Stimulated activated CD8-positive, alpha-beta memory T cell treated with anti-CD3 and anti-CD28 coated beads, Interleukin-15, amount 100 ng/mL, for 24 hours (primary cell): ENCODE measurements around the gene NNT.
"Not testable (repeated sequence)": the region's sequence is repeated elsewhere in the genome, so short reads cannot be mapped to it uniquely, and the experiment has no call there.

ENCODE experiments used
- DNase-seq: peaks from one replicate; pipeline ENCODE4 v3.0.0-alpha.2; 2020; ENCODE audit warnings: low read depth

Gene NNT

DNA sequence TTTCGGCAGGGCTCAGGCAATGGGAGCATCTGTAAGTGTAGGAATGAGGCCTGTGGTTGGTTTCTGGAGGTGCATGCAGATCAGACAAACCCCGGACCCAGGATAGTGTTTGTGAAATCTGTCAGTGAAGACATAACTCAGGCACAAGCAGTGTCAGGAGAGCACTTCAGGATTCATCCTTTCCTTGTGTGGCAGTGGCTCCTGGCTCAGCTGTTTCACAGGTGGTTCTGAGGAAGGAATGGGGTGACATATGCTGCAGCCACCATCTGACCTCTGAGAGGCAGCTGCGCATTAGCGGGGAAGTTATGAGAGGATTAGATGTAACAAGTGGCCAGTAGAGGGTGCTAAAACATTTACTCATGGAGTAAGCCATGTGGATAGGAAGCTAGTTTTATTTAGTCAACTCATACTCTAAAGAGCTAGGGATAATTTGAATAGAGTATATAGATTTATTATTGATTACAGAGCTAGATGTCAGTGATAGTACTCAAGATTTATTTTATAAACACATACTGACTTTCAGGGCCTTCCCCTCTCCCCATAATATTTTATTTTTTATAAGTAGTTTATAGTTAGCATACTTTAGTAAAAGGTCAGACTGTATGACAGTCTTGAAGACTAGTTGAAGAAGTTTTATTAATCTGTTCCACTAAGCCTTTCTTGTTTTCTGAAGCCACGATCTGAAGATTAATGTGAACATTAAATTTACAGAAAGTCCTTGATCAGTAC, 28.4 kb downstream of the NNT start:
- no peak for DNase-seq

DNA sequence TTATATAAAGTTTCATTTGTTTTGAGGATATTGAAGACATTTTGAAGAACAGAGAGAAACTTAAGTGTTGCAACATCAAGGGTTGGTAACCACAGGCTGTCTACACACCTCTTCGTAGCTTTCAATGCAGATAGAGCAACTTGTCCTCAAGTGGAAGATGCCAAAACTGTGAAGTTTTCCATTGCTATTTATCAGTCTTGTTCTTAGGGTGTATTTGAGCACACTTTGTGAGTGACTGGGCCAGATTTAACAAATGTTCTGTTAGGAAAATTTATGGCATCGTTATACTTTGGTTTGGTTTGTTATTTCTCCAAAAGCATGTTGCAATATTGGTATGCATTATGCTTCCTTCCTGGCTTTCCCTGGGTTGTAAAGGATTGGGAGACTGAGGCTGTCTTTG, 31.6 kb downstream of the NNT start:
- no peak for DNase-seq

DNA sequence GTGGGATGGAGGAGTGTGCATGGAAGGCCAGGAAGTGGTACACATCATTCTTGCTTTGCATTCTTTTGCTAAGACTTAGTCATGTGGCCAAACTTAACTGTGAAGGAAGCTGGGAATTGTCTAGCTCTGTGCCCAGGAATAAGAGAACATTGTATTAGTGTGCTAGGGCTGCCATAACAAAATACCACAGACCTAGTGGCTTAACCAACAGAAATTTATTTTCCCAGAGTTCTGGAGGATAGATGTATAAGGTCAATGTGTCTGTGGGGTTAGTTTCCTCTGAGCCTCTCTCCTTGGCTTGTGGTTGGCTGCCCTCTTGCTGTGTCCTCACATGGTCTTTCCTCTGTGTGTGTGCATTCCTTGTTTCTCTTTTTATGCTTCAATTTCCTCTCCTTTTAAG, 32.4 kb downstream of the NNT start:
- no peak for DNase-seq

DNA sequence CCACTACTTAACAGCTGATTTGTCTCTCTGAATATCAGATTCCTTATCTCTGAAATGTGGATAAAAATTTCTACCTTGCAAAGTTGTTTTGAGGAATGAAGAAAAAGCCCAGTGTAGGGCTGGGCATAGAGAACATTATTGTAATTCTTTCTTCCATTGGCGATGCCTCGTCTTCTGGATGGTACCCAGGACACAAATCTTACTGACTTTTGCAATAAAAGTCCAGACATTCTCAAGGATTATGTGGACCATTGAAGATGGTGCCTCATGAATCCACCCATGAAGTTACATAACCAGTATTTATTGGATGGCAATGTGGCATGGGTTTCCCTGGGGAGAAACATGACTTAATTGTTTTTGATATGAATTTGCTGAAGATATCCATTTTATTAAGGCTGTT, 33.1 kb downstream of the NNT start:
- no peak for DNase-seq

DNA sequence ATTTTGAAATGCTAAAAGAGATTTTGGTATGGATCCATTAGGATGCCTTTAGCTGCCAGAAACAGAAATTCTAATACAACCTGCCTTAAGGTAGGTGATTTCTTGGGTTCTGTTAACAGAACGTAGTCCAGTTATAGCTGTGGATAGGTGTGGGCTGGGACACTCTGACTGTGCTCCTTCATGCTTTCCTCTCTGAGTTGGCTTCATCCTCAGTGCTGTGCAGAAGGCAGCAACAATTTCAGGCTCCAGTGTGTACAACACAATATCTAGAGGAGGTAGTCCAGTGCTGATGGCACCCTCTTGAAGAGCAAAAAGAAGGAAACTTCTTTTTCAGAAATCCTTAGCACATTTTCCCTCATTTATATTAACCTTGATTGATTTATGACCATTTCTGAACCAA, 34.4 kb downstream of the NNT start:
- DNase-seq = no peak

DNA sequence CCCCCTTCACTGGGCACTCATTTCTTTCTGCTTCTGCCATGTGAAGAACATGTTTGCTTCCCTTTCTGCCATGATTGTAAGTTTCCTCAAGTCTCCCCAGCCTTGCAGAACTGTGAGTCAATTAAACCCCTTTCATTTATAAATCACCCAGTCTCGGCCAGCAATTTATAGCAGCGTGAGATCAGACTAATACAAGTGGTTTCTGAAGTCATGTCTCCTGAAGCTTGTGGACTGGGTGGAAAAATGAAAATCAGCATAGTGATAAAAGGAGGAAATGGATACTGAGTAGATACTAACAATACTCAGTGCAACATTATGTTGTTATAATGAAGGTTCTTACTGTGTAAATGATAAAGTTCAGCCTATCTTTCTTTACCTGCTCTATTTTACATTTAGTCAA, 35.1 kb downstream of the NNT start:
- no peak for DNase-seq

DNA sequence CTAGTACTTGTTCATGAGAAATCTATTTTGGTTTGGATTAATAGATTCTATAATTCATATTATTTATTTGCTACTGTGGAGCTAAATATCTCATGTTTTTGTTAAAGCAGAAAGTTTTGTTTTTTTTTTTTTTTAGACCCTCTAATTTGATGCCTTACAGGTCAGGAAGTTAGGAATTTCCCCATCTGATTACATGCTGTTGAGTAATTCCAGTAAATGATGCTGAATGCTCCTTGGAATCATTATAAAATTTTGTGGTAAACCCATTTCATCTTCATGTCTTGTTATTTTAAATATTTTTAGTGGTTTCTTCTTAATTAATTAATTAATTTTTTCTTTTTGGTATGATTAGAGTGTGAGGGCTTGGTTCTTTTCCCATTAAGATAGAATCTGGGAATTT, 35.6 kb downstream of the NNT start:
- DNase-seq = no peak

DNA sequence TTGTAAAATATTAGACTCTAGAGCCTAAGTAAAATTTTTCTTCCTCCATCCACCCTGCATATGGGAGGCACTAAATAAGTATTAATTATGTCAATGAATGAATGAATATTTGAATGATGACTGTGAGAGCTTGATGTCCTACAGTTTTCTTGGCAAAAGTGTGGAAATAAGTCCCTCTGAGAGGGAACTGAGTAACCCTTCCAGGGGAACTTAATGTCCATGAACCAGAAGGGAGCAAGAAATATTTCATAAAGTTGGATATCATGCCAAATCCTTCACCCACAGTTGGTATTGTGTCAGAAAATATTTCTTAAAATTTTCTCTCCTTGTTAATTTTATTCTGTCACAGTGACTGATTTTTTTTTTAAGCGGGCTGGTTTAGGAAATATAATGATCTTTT, 36.6 kb downstream of the NNT start:
- DNase-seq = no peak

DNA sequence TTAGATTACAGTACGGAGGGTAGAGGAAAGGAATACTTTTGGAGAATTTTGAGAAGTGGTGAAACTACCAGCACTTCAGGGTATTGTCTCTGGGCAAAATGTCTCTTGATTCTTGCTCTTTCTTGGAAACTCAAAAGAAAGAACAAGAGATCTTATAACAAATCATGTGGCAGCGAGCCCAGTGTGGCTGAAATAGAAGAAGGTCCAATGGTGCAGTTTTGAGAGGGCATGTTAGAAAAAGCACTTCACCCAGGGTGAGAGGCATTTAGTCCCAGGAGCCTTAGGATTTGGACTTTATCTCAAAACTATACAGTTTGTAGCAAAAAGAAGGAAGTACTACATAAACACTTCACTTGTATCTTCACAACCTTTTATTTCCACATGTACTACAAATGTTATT, 39.4 kb downstream of the NNT start:
- no peak for DNase-seq

DNA sequence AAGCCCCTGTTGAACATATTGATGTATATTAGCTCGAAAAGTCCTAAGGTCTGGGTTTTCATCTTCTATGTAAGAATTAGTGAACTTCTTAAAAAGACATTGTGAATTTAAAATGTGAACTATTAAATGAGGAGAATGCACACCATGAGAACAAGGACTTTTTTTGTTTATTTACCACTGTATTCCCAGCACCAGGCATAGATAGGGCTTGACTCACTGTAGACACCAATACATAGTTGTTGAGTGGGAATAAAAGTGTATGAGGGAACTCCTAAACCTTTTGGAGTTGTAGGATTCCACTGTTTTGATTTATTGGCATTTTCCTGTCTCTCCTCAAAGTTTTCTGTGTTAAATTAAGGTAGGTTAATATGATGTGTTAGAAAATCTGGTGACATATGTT, 40.3 kb downstream of the NNT start:
- DNase-seq = no peak

DNA sequence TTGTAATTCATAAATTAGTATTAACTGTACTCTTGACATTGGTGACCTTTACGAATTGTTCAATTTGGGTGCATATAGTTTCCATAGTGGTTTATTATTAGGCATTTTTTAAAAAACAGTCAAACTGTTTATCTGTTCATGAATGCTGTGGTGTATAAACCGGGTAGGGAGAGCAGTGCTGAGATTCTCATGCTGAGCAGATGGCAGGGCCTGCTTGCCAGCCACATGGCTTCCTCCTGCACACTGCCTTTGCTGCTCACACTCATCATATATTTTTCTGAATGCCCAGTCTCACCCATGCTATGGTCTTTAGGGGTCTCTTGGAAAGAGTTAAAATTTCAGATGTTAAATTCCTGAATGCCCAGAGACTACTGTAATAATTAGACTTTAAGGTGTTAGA, 40.8 kb downstream of the NNT start:
- no peak for DNase-seq

DNA sequence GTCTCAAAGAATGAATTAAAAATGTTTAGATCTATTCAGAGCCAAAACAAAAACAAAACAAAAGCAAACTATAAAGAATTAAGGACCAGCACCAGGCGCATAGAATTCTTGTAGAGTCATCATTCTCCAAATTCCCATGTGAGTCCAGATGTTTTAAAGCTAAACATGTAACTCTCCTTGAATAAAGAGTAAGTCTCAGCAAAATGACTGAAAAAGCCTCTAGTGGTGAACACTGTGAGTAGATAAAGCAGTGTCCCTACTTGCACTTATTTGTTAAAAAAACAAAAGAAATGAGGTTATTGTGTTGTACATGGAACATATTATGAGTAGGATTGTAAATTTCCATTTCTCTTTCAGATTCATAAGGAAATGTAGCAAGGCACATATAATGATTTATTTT, 44.0 kb downstream of the NNT start:
- DNase-seq = no peak

DNA sequence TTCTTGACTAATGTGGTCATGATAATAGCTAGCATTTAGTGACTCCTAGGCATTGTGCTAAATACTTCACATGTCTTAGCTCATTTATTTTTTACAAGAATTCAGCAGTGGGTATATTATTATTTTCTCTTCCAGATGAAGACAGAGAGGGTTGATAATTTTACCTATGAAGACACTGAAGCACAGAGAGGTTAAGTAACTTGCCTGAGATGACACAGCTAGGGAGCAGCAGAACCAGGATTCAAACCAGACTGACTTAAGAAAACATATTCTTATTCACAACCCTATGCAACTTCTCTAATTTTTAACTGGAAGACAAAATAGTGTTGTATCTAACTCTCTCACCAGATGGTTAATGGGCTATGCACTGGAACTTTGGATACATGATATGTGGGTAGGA, 44.8 kb downstream of the NNT start:
- DNase-seq = no peak

DNA sequence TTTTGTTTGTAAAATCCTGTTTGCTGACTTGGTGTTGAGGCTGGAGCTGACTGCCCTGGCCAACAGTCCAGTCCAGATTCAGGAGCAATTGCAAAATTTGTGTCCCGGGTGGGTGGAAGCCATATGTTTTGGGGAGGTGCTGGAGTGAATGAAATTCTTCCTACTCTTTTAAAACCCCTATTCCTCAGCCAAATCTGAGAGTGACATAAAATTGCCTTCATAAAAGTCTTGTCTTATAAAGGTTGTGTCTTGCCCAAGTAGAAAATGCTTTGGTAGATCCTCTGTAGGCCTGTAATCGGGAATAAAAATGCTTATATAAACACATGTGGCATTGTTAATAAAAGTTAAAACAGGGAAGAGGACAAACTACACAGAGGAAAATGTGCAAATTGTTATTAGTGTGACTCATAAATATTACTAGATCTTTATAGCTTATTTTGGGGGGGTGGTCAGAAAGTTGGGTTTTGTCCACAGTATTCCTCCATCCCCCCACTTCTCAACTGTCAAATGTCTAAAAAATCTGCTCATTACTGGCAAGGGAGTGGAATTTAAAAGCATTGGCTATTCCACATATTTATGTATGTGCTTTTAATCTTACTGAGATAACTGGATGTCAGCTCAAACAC, 45.6 kb downstream of the NNT start:
- no peak for DNase-seq

DNA sequence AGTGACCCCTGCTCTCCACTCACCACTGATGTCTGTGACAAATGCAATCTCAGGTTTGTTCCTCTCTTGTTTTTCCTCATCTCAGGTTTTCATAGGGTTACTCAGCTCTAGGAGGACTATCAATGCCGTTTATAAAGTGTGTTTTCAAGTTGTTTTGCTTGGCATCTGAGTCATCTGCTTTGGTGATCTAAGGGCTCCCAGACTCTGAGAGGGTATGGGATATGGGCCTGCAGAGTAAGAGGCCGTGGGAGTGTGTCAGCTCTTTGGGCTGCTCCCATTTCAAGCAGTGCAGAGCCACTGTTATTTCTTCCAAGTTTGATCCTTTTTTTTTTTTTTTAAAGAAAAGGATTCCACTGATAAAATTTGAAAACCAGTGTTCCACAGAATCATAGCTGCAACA, 46.3 kb downstream of the NNT start:
- DNase-seq = no peak

DNA sequence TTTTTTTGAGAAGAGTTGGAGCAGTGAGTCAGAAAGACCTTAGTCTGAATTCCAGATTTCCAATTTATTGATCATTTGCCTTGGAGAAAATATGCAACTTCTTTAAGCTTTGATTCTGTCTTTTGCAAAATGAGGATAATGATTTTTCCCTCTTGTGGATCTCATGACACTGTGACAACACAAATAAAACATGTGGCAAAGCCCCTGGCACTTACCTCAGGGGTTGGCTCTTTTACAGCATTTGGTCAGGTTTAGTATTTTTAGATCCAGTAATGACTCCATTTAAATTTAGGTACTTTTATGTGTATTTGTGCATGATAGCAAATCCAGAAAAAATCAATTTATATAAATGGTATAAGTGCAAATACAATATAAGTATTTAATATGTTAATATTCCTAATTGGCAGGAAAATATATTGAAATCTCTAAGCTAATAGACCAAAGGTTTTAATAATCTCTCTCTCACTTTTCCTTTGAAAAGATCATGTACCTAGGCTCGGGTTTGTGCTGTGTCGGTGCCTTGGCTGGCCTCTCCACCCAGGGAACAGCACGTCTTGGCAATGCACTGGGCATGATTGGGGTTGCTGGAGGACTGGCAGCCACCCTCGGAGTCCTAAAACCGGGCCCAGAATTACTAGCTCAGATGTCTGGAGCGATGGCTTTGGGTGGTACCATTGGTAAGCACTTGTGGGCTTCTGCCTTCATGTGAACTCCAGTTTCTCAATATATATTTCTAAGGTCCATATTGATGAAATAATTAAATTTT, 49.7 kb downstream of the NNT start:
- no peak for DNase-seq

DNA sequence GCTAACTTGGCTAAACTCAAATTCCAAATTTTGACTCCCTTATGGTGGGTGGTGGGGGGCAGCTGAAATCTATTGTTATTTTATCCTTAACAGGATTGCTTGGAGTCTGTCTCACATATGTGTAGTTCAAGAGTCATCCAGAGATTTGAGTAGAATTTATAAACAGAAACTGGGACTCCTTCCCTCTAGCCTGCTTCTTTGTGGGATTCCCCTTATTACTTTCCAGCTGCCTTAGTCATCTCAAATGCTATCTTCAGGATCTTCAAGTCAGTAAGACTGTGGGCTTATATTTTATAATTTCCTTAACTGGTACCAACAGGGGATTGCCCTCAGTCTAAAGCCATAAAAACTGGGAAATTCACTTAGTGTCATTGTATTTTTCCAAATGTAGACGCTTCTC, 55.5 kb downstream of the NNT start:
- no peak for DNase-seq

DNA sequence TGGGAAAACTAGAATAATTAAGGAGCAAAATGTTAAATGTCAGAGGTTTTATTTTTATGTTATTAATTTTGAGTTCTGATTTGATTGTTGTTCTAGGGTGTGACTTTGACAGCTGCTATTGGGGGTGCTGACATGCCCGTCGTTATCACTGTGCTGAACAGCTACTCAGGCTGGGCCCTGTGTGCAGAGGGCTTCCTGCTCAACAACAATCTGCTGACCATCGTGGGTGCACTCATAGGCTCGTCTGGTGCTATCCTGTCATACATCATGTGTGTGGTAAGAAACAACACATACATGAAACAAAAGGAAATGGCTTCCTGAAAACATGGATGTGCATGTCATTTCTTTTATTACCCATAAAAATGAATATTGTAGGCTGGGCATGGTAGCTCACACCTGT, 56.1 kb downstream of the NNT start:
- no peak for DNase-seq

DNA sequence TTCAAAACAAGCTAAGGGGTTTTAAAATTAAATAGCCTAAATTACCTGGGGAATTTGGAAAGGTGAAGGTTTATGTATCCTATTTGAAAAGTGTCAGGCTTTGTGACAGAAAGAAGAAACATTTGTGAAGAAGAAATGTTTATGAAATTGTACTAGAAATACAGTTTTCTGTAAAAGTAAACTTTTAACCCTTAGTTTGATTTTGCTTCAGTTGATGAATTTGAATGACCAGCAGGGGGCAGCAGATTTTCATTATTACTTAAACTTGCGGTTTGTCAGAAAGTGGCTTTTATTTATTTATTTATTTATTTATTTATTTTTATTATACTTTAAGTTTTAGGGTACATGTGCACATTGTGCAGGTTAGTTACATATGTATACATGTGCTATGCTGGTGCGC, 58.1 kb downstream of the NNT start:
- DNase-seq = no peak

DNA sequence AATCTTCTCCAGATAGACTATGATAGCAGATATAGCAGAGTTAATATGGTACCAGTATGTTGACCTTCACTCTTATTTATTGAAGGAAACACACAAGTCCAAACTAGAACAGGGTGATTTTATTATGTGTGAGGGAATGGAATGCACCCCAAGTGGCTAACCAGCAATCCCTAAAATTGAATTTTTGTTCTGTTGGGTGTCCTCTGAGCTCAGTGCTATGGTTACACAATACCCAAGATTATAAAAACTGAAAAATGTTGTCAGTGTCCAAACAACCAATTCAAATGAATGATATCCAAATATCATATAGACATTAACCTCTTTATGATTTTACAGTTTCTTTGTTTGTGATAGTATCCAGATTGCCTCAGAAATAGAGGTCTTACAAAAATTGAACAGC, 60.9 kb downstream of the NNT start:
- DNase-seq = no peak

DNA sequence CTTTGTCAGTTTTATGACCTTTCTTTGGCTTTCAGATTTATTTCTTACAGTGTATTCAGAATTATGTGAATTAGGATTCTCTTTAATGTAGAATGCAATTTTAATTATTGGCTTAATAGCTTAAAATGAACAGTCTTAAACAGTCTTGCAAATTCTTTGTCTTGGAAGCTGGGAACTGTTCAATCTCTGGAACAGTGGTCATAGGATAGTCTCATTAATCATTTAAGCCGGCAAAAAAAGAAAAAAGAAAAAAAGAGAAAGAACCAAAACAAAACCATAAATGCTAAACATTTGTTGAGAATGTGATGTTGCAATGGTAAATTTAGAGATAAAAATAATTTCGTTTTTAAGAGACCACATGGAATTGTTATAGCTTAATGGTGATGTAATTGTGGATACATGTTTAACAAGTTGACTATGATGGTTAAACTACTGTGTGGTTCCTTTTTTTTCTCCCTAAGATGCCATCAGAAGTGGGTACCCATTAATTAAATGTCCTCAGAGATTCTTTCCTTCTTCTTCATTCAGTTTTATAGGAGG, 61.6 kb downstream of the NNT start:
- no peak for DNase-seq

DNA sequence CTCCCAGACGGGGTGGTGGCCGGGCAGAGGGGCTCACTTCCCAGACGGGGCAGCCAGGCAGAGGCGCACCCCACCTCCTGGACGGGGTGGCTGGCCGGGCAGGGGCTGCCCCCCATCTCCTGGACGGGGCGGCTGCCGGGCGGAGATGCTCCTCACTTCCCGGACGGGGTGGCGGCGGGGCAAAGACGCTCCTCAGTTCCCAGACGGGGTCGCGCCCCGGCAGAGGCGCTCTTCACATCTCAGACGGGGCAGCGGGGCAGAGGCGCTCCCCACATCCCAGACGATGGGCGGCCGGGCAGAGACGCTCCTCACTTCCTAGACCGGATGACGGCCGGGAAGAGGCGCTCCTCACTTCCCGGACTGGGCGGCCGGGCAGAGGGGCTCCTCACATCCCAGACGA, 62.8 kb downstream of the NNT start:
- not testable (repeated sequence) for DNase-seq

DNA sequence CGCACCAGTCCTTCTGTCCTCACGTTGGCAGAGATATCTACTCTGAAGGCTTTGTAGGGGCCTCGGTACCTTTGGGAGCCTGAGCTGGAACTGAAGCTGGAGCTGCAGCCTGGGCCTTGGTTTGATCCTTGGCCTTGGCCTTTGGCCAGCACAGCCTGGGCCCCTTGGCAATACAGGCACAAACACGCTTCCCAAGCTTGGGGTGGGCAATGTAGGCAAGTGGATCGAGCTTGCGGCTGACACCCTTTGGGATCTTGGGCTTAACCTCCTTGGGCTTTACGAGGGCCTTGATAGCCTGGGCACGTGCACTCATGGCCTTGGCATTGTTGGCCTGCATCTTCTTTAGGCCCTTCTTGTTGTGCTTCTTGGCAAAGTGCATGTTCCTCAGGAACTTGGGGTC, 63.7 kb downstream of the NNT start:
- not testable (repeated sequence) for DNase-seq
